Endothelial cell of hepatic sinusoid (primary cell): ENCODE measurements around the gene RIPOR2.
"Not testable (repeated sequence)": the region's sequence is repeated elsewhere in the genome, so short reads cannot be mapped to it uniquely, and the experiment has no call there.

Source experiments
- in situ Hi-C: cut with HindIII; loops from 2 replicates; pipeline ENCODE4 v1.10.0; 2017; ENCODE audit warnings: low sequenced_read_pairs

The RIPOR2 gene

GRCh38 chr6:24768361-24768760 lies 167.4 kb downstream of the RIPOR2 start:
- in situ Hi-C loops: no loop called here

GRCh38 chr6:24766680-24767462 lies 168.9 kb downstream of the RIPOR2 start:
- in situ Hi-C loops: no loop called here

DNA sequence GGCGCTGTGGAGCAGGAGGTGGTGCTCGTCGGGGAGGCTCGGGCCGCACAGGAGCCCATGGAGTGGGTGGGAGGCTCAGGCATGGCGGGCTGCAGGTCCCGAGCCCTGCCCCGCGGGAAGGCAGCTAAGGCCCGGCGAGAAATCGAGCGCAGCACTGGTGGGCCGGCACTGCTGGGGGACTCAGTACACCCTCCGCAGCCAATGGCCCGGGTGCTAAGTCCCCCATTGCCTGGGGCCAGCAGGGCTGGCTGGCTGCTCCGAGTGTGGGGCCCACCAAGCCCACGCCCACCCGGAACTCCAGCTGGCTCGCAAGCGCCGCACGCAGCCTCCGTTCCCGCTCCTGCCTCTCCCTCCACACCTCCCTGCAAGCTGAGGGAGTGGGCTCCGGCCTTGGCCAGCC lies 169.8 kb downstream of the RIPOR2 start:
- in situ Hi-C loops: not testable (repeated sequence)

DNA sequence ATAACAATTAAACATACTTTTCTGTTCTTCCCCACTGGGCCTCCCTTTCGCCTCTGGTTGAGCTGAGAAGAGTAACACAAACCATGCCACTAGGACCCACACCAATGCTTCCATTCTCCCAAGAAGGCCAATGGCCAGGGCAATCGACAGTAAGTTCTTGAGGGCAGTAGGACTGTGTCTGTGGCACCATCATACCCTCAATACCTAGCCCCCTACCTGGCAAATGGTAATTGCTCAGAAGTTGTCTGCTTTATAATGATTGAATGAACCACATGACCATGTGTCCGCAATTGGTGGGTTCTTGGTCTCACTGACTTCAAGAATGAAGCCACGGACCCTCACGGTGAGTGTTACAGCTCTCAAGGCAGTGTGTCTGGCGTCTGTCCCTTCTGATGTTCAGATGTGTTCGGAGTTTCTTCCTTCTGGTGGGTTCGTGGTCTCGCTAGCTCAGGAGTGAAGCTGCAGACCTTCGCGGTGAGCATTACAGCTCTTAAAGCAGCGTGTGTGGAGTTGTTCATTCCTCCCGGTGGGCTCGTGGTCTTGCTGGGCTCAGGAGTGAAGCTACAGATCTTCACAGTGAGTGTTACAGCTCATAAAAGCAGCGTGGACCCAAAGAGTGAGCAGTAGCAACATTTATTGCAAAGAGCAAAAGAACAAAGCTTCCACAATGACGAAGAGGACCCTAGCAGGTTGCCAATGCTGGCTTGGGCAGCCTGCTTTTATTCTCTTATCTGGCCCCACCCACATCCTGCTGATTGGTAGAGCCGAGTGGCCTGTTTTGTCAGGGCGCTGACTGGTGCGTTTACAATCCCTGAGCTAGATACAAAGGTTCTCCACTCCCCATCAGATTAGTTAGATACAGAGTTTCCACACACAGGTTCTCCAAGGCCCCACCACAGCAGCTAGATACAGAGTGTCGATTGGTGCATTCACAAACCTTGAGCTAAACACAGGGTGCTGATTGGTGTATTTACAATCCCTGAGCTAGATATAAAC lies 170.6 kb downstream of the RIPOR2 start:
- in situ Hi-C loops: not testable (repeated sequence)

DNA sequence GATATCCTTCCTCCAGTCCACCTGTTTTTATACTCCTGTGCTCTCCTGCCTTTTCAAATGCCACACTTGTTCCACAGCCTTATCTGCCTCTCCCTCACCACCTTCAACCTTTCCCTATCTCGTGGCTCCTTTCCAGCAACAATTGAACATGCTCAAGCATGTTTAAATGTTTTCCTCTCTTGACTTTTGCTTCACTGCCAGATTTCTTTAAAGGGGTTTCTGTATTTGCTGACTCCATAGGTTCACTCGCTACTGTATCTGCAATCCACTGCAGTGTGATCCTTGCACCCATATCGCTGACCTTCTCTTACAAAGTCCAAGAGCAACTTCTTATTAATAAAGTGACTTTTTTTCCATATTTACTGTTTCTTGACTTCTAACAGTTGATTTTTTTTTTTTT lies 172.2 kb downstream of the RIPOR2 start:
- in situ Hi-C loops: no loop called here

GRCh38 chr6:24761851-24762250 lies 173.9 kb downstream of the RIPOR2 start:
- in situ Hi-C loops: no loop called here

GRCh38 chr6:24761193-24761835 lies 174.4 kb downstream of the RIPOR2 start:
- in situ Hi-C loops: no loop called here

- in situ Hi-C loops: no loop called here
These were observed 175.6 kb downstream of the RIPOR2 start for GRCh38 chr6:24760210-24760609.

DNA sequence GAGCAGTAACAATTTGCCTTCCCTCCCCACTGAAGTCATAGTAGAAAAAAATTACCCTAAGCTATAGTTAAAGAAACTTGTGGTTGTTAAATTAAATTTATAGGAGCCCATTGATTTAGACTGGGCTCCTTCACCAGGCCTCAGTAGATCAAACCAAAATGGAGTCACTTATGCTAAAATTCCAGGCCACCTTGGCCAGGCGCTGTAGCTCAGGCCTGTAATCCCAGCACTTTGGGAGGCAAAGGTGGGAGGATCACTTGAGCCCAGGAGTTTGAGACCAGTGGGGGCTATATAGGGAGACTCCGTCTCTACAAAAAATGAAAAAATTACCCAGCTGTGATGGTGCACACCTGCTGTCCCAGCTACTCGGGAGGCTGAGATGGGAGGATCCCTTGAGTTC lies 176.0 kb downstream of the RIPOR2 start:
- in situ Hi-C loops: no loop called here

- in situ Hi-C loops: no loop called here
These were observed 178.1 kb downstream of the RIPOR2 start for GRCh38 chr6:24757611-24758010.

GRCh38 chr6:24755279-24755678 lies 180.5 kb downstream of the RIPOR2 start:
- in situ Hi-C loops: no loop called here

GRCh38 chr6:24754378-24754777 lies 181.4 kb downstream of the RIPOR2 start:
- in situ Hi-C loops: not testable (repeated sequence)
